Measurements from ENCODE around the gene PIRT. TPM values are rescaled to one million over a fixed set of nuclear protein-coding genes. Genes with fewer than 3 reads are reported as not detected.

Gene PIRT
- total RNA-seq, 1 experiment from 2014 or later = not detected

DNA sequence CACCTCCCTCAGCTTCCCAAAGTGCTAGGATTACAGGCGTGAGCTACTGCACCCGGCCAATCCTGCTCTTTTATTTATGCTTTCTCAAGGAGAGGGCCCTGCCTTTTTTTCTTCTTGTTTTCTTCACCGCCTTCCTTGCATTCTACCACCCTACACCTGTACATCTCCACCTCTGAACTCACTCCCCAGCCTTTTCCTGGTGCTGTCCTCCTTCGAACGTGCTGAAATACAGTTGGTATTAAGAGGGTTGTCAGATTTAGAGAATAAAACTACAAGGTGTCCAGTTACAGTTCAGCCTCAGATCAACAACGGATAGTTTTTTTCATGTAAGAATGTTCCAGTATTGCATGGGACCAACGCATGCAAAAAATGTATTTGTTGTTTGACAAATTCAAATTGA is 1.7 kb downstream of the PIRT start:
- H3K4me3 ChIP-seq (replicated peaks in 1 of 2; ENCODE audit: low read depth in 1 of 2, low read length in 2 of 2) = no peak overlapping the region
- DNase-seq (ENCODE audit: low read depth, low spot score) (no peak), ATAC-seq (no peak)
- ChIA-PET RAD21 (ENCODE audit: low non-redundant PET in 1 of 2, low total read pairs in 2 of 2, uncharacterized antibody in 2 of 2, unreplicated experiment in 2 of 2) (no interaction called here), POLR2A (no interaction called here), CTCF (no interaction called here)
- H3K79me2 ChIP-seq (ENCODE audit: insufficient read depth, low read length) = no peaks in the 10 kb centered on the region
- TF ChIP-seq, protein P1, sequence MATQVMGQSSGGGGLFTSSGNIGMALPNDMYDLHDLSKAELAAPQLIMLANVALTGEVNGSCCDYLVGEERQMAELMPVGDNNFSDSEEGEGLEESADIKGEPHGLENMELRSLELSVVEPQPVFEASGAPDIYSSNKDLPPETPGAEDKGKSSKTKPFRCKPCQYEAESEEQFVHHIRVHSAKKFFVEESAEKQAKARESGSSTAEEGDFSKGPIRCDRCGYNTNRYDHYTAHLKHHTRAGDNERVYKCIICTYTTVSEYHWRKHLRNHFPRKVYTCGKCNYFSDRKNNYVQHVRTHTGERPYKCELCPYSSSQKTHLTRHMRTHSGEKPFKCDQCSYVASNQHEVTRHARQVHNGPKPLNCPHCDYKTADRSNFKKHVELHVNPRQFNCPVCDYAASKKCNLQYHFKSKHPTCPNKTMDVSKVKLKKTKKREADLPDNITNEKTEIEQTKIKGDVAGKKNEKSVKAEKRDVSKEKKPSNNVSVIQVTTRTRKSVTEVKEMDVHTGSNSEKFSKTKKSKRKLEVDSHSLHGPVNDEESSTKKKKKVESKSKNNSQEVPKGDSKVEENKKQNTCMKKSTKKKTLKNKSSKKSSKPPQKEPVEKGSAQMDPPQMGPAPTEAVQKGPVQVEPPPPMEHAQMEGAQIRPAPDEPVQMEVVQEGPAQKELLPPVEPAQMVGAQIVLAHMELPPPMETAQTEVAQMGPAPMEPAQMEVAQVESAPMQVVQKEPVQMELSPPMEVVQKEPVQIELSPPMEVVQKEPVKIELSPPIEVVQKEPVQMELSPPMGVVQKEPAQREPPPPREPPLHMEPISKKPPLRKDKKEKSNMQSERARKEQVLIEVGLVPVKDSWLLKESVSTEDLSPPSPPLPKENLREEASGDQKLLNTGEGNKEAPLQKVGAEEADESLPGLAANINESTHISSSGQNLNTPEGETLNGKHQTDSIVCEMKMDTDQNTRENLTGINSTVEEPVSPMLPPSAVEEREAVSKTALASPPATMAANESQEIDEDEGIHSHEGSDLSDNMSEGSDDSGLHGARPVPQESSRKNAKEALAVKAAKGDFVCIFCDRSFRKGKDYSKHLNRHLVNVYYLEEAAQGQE (IDR thresholded peaks at IDR 0.05; ENCODE audit: low read depth) = no peak
- no peak for TF ChIP-seq CEBPB (IDR thresholded peaks at IDR 0.05; ENCODE audit: low read depth)
- no peak for TF ChIP-seq EZH2phosphoT487 (IDR thresholded peaks at IDR 0.05; ENCODE audit: borderline replicate concordance)
- no peak for TF ChIP-seq EZH2 (IDR thresholded peaks at IDR 0.05)
- no peaks in the 10 kb centered on the region for H3K9me3 ChIP-seq (ENCODE audit: control insufficient read depth in 1 of 2, insufficient read depth in 1 of 2, low read depth in 1 of 2, low read length in 2 of 2)
- H4K20me1 ChIP-seq (ENCODE audit: insufficient read depth) = no peaks in the 10 kb centered on the region
- intact Hi-C loops (cut with micrococcal nuclease) = no loop called here
- no peaks in the 10 kb centered on the region for H3K4me1 ChIP-seq (ENCODE audit: control insufficient read depth in 1 of 2, insufficient read depth in 2 of 2, low read length in 2 of 2)
- H3K9ac ChIP-seq (ENCODE audit: low read length) = no peak overlapping the region
- H3K36me3 ChIP-seq (ENCODE audit: control insufficient read depth in 1 of 2, insufficient read depth in 2 of 2, low read length in 2 of 2) = no peaks in the 10 kb centered on the region
- BruUV-seq (replicated peaks) = no TSS peak
- H2AFZ ChIP-seq (ENCODE audit: low read depth, low read length, poor library complexity, severe bottlenecking) = no peak overlapping the region
- H3K27ac ChIP-seq (ENCODE audit: low read depth, low read length) = no peak overlapping the region
- H3K27me3 ChIP-seq (ENCODE audit: insufficient read depth, low read length) = no peaks in the 10 kb centered on the region
- H3K4me2 ChIP-seq (ENCODE audit: low read length) = no peak overlapping the region
- no peaks in the 10 kb centered on the region for H3K9me2 ChIP-seq (ENCODE audit: insufficient read depth)

DNA sequence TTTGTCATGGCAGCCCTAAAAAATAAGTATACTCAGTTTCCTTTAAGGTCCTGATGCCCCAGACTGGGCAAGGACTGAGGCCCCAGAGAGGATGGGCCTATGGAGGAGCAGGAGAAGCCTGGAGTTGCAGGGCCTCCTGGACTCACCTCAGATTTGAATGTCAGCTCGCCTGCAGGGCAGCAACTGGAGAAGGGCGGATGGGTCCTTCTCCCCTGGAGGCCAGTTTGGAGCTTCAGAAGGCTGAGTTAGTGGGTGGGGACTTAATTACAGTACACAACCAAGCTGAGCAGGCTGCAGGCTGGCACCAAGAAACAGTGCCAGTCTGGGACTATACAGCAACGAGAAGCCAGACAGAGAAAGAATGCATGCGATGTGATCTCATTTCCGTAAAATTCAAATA is 6.2 kb downstream of the PIRT start:
- Histone ChIP-seq H3K9ac (ENCODE audit: low read length) (no peak overlapping the region), H3K4me2 (ENCODE audit: low read length) (no peak overlapping the region), H3K9me3 (ENCODE audit: control insufficient read depth in 1 of 2, insufficient read depth in 1 of 2, low read depth in 1 of 2, low read length in 2 of 2) (no peaks in the 10 kb centered on the region), H3K36me3 (ENCODE audit: control insufficient read depth in 1 of 2, insufficient read depth in 2 of 2, low read length in 2 of 2) (no peaks in the 10 kb centered on the region), H3K4me3 (replicated peaks in 1 of 2; ENCODE audit: low read depth in 1 of 2, low read length in 2 of 2) (no peak overlapping the region), H3K79me2 (ENCODE audit: insufficient read depth, low read length) (no peaks in the 10 kb centered on the region), H2AFZ (ENCODE audit: low read depth, low read length, poor library complexity, severe bottlenecking) (no peak overlapping the region), H3K27ac (ENCODE audit: low read depth, low read length) (no peak overlapping the region), H4K20me1 (ENCODE audit: insufficient read depth) (no peaks in the 10 kb centered on the region), H3K4me1 (ENCODE audit: control insufficient read depth in 1 of 2, insufficient read depth in 2 of 2, low read length in 2 of 2) (no peaks in the 10 kb centered on the region), H3K27me3 (ENCODE audit: insufficient read depth, low read length) (peaks cover 8% of the 10 kb centered on the region; the same call in 1 of the 2 replicates), H3K9me2 (ENCODE audit: insufficient read depth) (no peaks in the 10 kb centered on the region)
- DNase-seq (ENCODE audit: low read depth, low spot score) (no peak), ATAC-seq (no peak)
- intact Hi-C loops (cut with micrococcal nuclease) = no loop called here
- ChIA-PET POLR2A (no interaction called here), RAD21 (ENCODE audit: low non-redundant PET in 1 of 2, low total read pairs in 2 of 2, uncharacterized antibody in 2 of 2, unreplicated experiment in 2 of 2) (no interaction called here), CTCF (no interaction called here)
- TF ChIP-seq, protein P2, sequence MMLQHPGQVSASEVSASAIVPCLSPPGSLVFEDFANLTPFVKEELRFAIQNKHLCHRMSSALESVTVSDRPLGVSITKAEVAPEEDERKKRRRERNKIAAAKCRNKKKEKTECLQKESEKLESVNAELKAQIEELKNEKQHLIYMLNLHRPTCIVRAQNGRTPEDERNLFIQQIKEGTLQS (IDR thresholded peaks at IDR 0.05) = no peak
- TF ChIP-seq POLR2AphosphoS5 (IDR thresholded peaks at IDR 0.05; ENCODE audit: low read depth, low read length) (no peak), SIN3A (IDR thresholded peaks at IDR 0.05; ENCODE audit: low read depth) (no peak), TCF7L2 (IDR thresholded peaks at IDR 0.05; ENCODE audit: borderline replicate concordance, extremely low read depth, insufficient read depth, insufficient read length) (no peak), SRF (IDR thresholded peaks at IDR 0.05; ENCODE audit: low read depth) (no peak), ELF1 (IDR thresholded peaks at IDR 0.05; ENCODE audit: borderline replicate concordance, low read depth) (no peak), ZNF274 (IDR thresholded peaks at IDR 0.05; ENCODE audit: low read depth, low read length) (no peak), JUND (IDR thresholded peaks at IDR 0.05) (no peak), EZH2 (IDR thresholded peaks at IDR 0.05) (no peak), EZH2phosphoT487 (IDR thresholded peaks at IDR 0.05; ENCODE audit: borderline replicate concordance) (no peak), ZFX (IDR thresholded peaks at IDR 0.05) (no peak), EGR1 (IDR thresholded peaks at IDR 0.05; ENCODE audit: low read depth) (no peak)
- TF ChIP-seq, protein P3, sequence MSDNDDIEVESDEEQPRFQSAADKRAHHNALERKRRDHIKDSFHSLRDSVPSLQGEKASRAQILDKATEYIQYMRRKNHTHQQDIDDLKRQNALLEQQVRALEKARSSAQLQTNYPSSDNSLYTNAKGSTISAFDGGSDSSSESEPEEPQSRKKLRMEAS (IDR thresholded peaks at IDR 0.05) = no peak
- TF ChIP-seq, protein P1 (IDR thresholded peaks at IDR 0.05; ENCODE audit: low read depth) = no peak
- no TSS peak for BruUV-seq (replicated peaks)

Data from HCT116 (cell line).